OCI-LY1 (cell line): Measurements from ENCODE around the gene SF3B2.

ENCODE experiments used
- H2AFZ ChIP-seq: fragments of 200-600 bp; sonication (generic), shearing (Covaris generic); 2 replicates; pipeline ENCODE4 v1.6.0; 2014; ENCODE audit warnings: antibody characterized with exemption, mild to moderate bottlenecking, low read length
- H3F3A ChIP-seq: fragments of 200-600 bp; sonication (generic), shearing (Covaris generic); 2 replicates; pipeline ENCODE4 v1.6.0; 2014; ENCODE audit warnings: mild to moderate bottlenecking, antibody characterized with exemption, low read length, moderate library complexity; ENCODE audit not compliant: insufficient read depth
- H3K27ac ChIP-seq: fragments of 200-600 bp; sonication (generic); 2 replicates; pipeline ENCODE4 v1.5.1; 2014; ENCODE audit warnings: low read length, mixed run types, mild to moderate bottlenecking, low read depth; ENCODE audit not compliant: poor library complexity, severe bottlenecking
- H3K27me3 ChIP-seq: fragments of 200-600 bp; sonication (generic); 2 replicates; pipeline ENCODE4 v1.6.0; 2014; ENCODE audit warnings: antibody characterized with exemption, mild to moderate bottlenecking, low read length, moderate library complexity; ENCODE audit not compliant: insufficient read depth
- H3K36me3 ChIP-seq: fragments of 200-600 bp; sonication (generic); 2 replicates; pipeline ENCODE4 v1.6.1; 2014; ENCODE audit warnings: mild to moderate bottlenecking, antibody characterized with exemption, low read length, moderate library complexity, mixed read lengths; ENCODE audit not compliant: insufficient read depth
- H3K4me1 ChIP-seq: fragments of 200-600 bp; sonication (generic); 2 replicates; pipeline ENCODE4 v1.5.1; 2014; ENCODE audit warnings: mild to moderate bottlenecking, low read length, moderate library complexity; ENCODE audit not compliant: insufficient read depth, severe bottlenecking
- H3K4me2 ChIP-seq: fragments of 200-600 bp; sonication (generic), shearing (Covaris generic); 2 replicates; pipeline ENCODE4 v1.6.1; 2014; ENCODE audit warnings: low read length
- H3K4me3 ChIP-seq: fragments of 200-600 bp; sonication (generic); 2 replicates; pipeline ENCODE4 v1.5.1; 2014; ENCODE audit warnings: low read length, low read depth, mild to moderate bottlenecking, mixed read lengths; ENCODE audit not compliant: poor library complexity, severe bottlenecking
- H3K79me2 ChIP-seq: fragments of 200-600 bp; shearing (Covaris generic); 2 replicates; pipeline ENCODE4 v1.6.1; 2016; ENCODE audit warnings: mixed run types, low read length, mixed read lengths; ENCODE audit not compliant: insufficient read depth
- H3K9ac ChIP-seq: fragments of 200-600 bp; sonication (generic), shearing (Covaris generic); 2 replicates; pipeline ENCODE4 v1.6.1; 2014; ENCODE audit warnings: mild to moderate bottlenecking, low read length, mixed read lengths
- H3K9me2 ChIP-seq: fragments of 200-600 bp; sonication (generic), shearing (Covaris generic); 2 replicates; pipeline ENCODE4 v1.6.1; 2014; ENCODE audit warnings: low read depth, mild to moderate bottlenecking, low read length, mixed read lengths
- H3K9me3 ChIP-seq: fragments of 200-600 bp; shearing (Covaris generic); 2 replicates; pipeline ENCODE4 v1.6.1; 2014; ENCODE audit warnings: low read length, mixed read lengths
- H4K20me1 ChIP-seq: fragments of 200-600 bp; sonication (generic), shearing (Covaris generic); 2 replicates; pipeline ENCODE4 v1.6.0; 2016; ENCODE audit warnings: mild to moderate bottlenecking, low read length; ENCODE audit not compliant: insufficient read depth
- CTCF ChIP-seq: fragments of 200-600 bp; sonication (generic), shearing (Covaris generic); IDR thresholded peaks from 2 replicates; pipeline ENCODE4 v1.5.1; 2017; ENCODE audit warnings: mild to moderate bottlenecking, antibody characterized with exemption, low read length, moderate library complexity, mixed read lengths
- EZH2 ChIP-seq: fragments of 200-600 bp; sonication (generic), shearing (Covaris generic); IDR thresholded peaks from 2 replicates; pipeline ENCODE4 v1.8.0; 2017; ENCODE audit warnings: borderline replicate concordance, mixed run types, mild to moderate bottlenecking, antibody characterized with exemption, low read length, moderate library complexity, mixed read lengths

Gene SF3B2

GRCh38 chr11:66017321-66017720 is 34.8 kb upstream of the SF3B2 start:
- Histone ChIP-seq H3K9me2 (no peaks in the 10 kb centered on the region), H3K9me3 (no peaks in the 10 kb centered on the region), H3K79me2 (no peaks in the 10 kb centered on the region), H3K4me1 (peaks cover 2% of the 10 kb centered on the region), H3K9ac (no peak overlapping the region), H2AFZ (no peak overlapping the region), H3K27me3 (0 out of 2 replicates have a peak, but pooled peaks cover 7% of the 10 kb centered on the region), H3K4me3 (no peak overlapping the region), H3K4me2 (no peak overlapping the region), H3K27ac (no peak overlapping the region), H4K20me1 (no peaks in the 10 kb centered on the region), H3F3A (no peaks in the 10 kb centered on the region), H3K36me3 (no peaks in the 10 kb centered on the region)
- TF ChIP-seq CTCF (no peak), EZH2 (no peak)

GRCh38 chr11:66020212-66020611 is 32.0 kb upstream of the SF3B2 start:
- Histone ChIP-seq H3K27ac (no peak overlapping the region), H3K4me1 (peaks cover 3% of the 10 kb centered on the region), H4K20me1 (no peaks in the 10 kb centered on the region), H3K27me3 (0 out of 2 replicates have a peak, but pooled peaks cover 7% of the 10 kb centered on the region), H3F3A (no peaks in the 10 kb centered on the region), H3K9me3 (no peaks in the 10 kb centered on the region), H3K4me2 (no peak overlapping the region), H3K9me2 (no peaks in the 10 kb centered on the region), H3K79me2 (no peaks in the 10 kb centered on the region), H3K4me3 (no peak overlapping the region), H3K36me3 (no peaks in the 10 kb centered on the region), H3K9ac (no peak overlapping the region), H2AFZ (no peak overlapping the region)
- TF ChIP-seq EZH2 (no peak), CTCF (no peak)

GRCh38 chr11:66020618-66021357 is 31.4 kb upstream of the SF3B2 start:
- H4K20me1 ChIP-seq, result no peaks in the 10 kb centered on the region
- H3K27ac ChIP-seq, result no peak overlapping the region
- H2AFZ ChIP-seq, result no peak overlapping the region
- TF ChIP-seq CTCF, result no peak
- no peak for TF ChIP-seq EZH2
- no peaks in the 10 kb centered on the region for H3K9me2 ChIP-seq
- peaks cover 3% of the 10 kb centered on the region for H3K4me1 ChIP-seq
- H3F3A ChIP-seq, result no peaks in the 10 kb centered on the region
- no peaks in the 10 kb centered on the region for H3K36me3 ChIP-seq
- 0 out of 2 replicates have a peak, but pooled peaks cover 7% of the 10 kb centered on the region for H3K27me3 ChIP-seq
- no peaks in the 10 kb centered on the region for H3K9me3 ChIP-seq
- no peak overlapping the region for H3K9ac ChIP-seq
- no peaks in the 10 kb centered on the region for H3K79me2 ChIP-seq
- H3K4me2 ChIP-seq, result no peak overlapping the region
- no peak overlapping the region for H3K4me3 ChIP-seq
